Activated T-cell treated with anti-CD3 and anti-CD28 coated beads, Interleukin-2, amount 50 U/mL, for 72 hours (primary cell): ENCODE measurements around the gene GNL2. TPM values are rescaled to one million over a fixed set of nuclear protein-coding genes. Genes with fewer than 3 reads are reported as not detected.

ENCODE experiments used
- ATAC-seq, 2 donors: fragments of 150-1000 bp; cut with Tn5 transposase; replicated peaks in 1 of 2; 2 replicates each; pipeline ENCODE4 v1.10.0; 2021; ENCODE audit warnings: moderate library complexity in 2 of 2, mild to moderate bottlenecking in 1 of 2
- DNase-seq, 2 donors: peaks; one replicate each; pipeline ENCODE4 v3.0.0; 2021 to 2022; ENCODE audit warnings: mixed read lengths in 1 of 2
- H3K27ac Mint-ChIP-seq: one replicate; pipeline ENCODE4 v1.8.0; 2022; ENCODE audit warnings: mild to moderate bottlenecking, moderate library complexity, mixed read lengths
- H3K27me3 Mint-ChIP-seq: one replicate; pipeline ENCODE4 v1.8.0; 2022; ENCODE audit warnings: low read depth, mixed read lengths
- H3K36me3 Mint-ChIP-seq, 2 donors: one replicate each; pipeline ENCODE4 v1.8.0; 2022; ENCODE audit warnings: mixed read lengths in 2 of 2, mild to moderate bottlenecking in 1 of 2; ENCODE audit not compliant: insufficient read depth in 2 of 2
- H3K4me1 Mint-ChIP-seq: one replicate; pipeline ENCODE4 v1.8.0; 2022; ENCODE audit warnings: low read depth, mixed read lengths
- H3K4me3 Mint-ChIP-seq, 2 donors: one replicate each; pipeline ENCODE4 v1.8.0; 2022; ENCODE audit warnings: mild to moderate bottlenecking in 2 of 2, mixed read lengths in 2 of 2, moderate library complexity in 2 of 2
- H3K9me3 Mint-ChIP-seq, 2 donors: one replicate each; pipeline ENCODE4 v1.8.0; 2022; ENCODE audit warnings: mixed read lengths in 2 of 2
- total RNA-seq, 2 donors: library from RNA; stranded (reverse); gene quantifications; one replicate each; pipeline ENCODE4 v1.2.3, GENCODE V29; 2022

Gene GNL2
- total RNA-seq, 2 donors from 2014 or later, result 47.3 to 52.9 TPM

DNA sequence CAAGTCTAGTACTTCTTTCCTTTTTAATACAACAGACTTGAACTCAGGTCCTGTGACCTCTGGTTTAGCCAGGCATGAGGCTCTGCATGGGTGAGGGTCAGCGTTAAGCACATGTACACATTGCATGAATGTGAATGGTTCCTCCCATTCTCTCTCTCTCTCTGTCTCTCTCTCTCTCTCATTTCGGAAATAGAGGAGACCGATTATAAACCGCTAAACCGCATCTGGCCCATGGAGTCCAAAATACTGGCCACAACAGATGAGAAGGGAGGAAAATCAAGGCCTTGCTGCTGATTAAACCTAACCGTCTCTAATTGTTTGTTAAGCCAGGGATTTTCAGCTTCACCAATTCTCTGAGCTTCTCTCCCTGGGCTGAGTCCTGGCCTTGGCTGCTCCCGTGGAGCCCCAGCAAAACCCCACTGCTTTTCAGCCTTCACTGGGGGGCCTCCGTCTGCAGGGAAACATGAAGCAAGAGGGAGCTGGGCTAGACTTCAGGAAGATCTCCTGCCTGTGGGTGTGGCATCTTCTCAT lies 32.4 kb upstream of the GNL2 start:
- Mint-ChIP-seq H3K4me1 (no peaks in the 10 kb centered on the region), H3K36me3 (no peaks in the 10 kb centered on the region), H3K4me3 (no peak overlapping the region), H3K27me3 (peaks cover 79% of the 10 kb centered on the region), H3K27ac (no peak overlapping the region), H3K9me3 (no peaks in the 10 kb centered on the region)
- DNase-seq (no peak), ATAC-seq (no peak)

DNA sequence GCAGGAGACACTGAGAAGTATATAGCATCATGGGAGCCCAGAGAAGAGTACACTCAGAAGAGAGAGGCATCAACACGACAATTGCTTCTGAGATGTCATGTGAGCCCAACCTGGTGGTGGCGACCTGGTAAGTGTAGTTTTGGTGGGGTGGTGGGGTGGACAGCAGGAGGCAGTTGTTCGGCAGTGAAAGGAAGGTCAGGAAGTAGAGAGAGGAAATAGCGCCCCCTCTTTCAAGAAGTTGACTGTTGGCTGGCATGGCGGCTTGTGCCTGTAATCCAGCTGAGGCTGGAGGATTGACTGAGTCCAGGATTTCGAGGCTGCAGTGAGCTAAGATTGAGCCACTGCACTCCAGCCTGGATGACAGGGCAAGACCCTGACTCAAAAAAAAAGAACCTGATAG lies 26.4 kb upstream of the GNL2 start:
- Mint-ChIP-seq H3K4me1 (no peaks in the 10 kb centered on the region), H3K27me3 (peaks cover 44% of the 10 kb centered on the region)

DNA sequence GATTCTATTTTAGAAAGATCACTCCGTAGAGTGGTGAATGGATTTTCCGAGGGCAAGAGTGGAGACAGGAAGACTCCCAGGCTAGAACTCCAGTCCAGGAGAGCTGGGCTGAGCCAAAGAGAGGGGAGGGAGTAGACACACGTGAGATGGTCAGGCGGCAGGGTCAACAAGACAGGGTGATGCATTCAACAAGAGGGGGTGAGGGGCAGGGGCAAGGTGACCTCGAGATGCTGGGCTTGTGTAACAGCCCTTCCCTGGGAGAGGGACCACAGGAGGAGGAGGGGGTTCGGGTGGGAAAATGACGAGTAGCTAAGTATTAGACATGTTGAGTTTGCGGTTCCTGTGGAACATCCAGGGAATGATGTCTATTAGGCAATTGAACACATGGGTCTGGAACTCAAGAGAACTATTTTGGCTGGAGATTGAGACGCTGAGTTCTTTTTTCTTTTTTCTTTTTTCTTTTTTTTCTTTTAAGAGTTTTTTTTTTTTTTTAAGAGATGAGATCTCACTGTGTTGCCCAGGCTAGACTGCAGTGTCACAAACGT lies 25.7 kb upstream of the GNL2 start:
- ATAC-seq, result no peak
- H3K27me3 Mint-ChIP-seq, result peaks cover 37% of the 10 kb centered on the region
- H3K9me3 Mint-ChIP-seq, result no peaks in the 10 kb centered on the region
- no peak for DNase-seq
- H3K36me3 Mint-ChIP-seq, result no peaks in the 10 kb centered on the region
- H3K4me1 Mint-ChIP-seq, result no peaks in the 10 kb centered on the region
- no peak overlapping the region for H3K4me3 Mint-ChIP-seq
- H3K27ac Mint-ChIP-seq, result no peak overlapping the region

More for the DNA sequence above, 26.4 kb upstream of the GNL2 start:
- Mint-ChIP-seq H3K36me3 (no peaks in the 10 kb centered on the region), H3K27ac (no peak overlapping the region), H3K4me3 (no peak overlapping the region), H3K9me3 (no peaks in the 10 kb centered on the region)
- no peak for DNase-seq
- no peak for ATAC-seq

DNA sequence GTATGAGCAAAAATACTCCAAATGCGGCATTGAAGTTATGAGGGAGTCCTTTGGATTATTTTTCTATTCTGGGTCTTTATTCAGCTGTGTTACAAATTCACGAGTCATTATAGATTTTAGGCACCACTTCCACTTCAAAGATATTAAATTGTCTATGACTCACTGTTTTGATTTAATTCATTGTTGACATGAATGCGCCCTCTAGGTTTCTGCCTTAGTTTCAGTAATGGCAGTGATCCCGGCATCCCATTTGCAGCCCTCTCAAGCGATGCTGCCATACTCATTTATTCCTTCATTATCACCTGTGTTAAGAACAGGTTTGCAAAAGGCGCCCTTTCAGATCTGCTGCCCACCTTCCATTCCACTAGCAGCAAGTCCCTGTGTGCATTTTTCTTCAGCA lies 25.0 kb upstream of the GNL2 start:
- no peak for DNase-seq
- no peak overlapping the region for H3K4me3 Mint-ChIP-seq
- no peaks in the 10 kb centered on the region for H3K36me3 Mint-ChIP-seq
- H3K27ac Mint-ChIP-seq, result no peak overlapping the region
- peaks cover 38% of the 10 kb centered on the region for H3K27me3 Mint-ChIP-seq
- H3K4me1 Mint-ChIP-seq, result no peaks in the 10 kb centered on the region
- ATAC-seq, result no peak
- no peaks in the 10 kb centered on the region for H3K9me3 Mint-ChIP-seq

DNA sequence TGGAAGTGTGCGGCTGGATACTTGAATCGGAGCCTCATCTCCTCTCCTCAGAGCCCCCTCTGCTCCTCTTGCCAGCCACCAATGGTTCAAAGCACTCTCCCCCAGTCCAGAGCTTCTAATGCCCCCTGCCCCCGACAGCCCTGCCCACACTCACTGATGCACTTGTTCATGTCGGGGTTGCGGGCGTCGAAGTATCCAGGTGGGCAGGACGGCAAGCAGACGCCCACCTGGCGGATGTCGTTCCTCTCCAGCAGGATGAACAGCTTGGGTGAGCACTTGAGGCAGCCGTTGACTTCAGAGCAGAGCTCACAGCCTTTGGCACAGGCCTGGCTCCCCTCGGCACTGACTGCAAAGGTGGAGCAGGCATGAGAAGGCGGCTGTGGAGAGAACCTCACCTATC lies 20.6 kb upstream of the GNL2 start:
- Mint-ChIP-seq H3K9me3 (no peaks in the 10 kb centered on the region), H3K27me3 (peaks cover 34% of the 10 kb centered on the region), H3K4me1 (no peaks in the 10 kb centered on the region), H3K36me3 (no peaks in the 10 kb centered on the region), H3K4me3 (no peak overlapping the region), H3K27ac (no peak overlapping the region)
- ATAC-seq (no peak), DNase-seq (no peak)

DNA sequence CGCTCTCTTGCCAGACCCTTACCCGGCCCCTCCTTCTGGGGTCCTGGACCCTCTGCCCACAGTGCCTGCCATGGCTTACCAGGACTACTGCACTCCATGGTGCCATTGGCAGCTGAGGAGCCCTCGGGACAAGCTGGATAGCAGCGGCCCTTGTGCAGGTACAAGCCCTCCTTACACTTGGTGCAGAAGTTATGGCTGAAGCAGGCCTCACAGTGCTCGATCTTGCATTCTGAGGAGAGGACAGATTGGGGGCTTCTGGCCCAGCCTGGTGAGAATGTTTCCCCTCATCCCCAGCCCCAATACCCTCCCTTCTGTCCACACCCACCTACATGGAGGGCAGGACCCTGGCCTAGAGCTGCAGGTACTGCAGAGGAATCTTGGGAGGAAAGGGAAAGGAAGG lies 18.4 kb upstream of the GNL2 start:
- no peak for ATAC-seq

DNA sequence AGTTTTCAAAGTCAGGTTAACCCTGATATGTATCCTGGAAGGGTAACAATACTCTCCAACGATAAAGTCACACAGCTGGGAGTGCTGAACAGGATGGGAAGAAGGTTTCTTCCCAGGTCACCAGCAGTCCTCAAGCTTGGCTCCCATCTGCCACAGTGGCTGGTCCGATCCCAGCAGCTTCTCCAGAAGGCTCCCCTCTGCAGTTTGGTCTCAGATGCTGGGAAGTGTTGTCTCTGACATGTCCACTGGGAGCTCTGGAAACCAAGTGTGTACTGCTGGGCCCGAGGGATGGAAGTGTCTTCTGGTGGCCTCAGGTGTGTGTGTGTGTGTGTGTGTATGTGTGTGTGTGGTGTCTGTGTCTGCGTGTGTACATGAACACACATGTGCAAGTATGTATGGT lies 16.4 kb upstream of the GNL2 start:
- Mint-ChIP-seq H3K4me3 (no peak overlapping the region), H3K4me1 (no peaks in the 10 kb centered on the region), H3K27me3 (peaks cover 13% of the 10 kb centered on the region), H3K27ac (no peak overlapping the region), H3K9me3 (no peaks in the 10 kb centered on the region), H3K36me3 (no peaks in the 10 kb centered on the region)
- no peak for ATAC-seq
- no peak for DNase-seq

More for the DNA sequence above, 18.4 kb upstream of the GNL2 start:
- Mint-ChIP-seq H3K27me3 (peaks cover 30% of the 10 kb centered on the region), H3K36me3 (no peaks in the 10 kb centered on the region), H3K4me3 (no peak overlapping the region), H3K9me3 (no peaks in the 10 kb centered on the region), H3K27ac (no peak overlapping the region), H3K4me1 (no peaks in the 10 kb centered on the region)
- no peak for DNase-seq

DNA sequence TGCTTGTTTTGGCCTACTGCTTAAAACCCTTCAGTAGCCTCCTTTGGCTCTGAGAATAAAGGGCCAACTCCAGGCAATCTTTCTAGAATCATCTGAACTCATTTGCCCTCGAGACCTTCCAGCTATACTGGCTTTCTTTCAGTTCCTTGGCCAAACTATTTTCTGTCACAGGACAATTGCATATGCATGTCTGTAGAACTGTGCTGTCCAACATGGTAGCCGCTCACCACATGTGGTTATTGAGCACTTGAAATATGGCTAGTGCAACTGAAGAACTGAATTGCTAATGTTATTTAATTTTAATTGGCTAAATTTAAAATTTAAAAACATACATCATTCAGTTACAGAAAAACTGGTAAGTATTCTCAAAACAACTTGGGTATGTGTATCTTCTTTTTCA lies 14.3 kb upstream of the GNL2 start:
- H3K4me1 Mint-ChIP-seq, result no peaks in the 10 kb centered on the region
- H3K27me3 Mint-ChIP-seq, result peaks cover 1% of the 10 kb centered on the region
- H3K4me3 Mint-ChIP-seq, result no peak overlapping the region
- no peaks in the 10 kb centered on the region for H3K36me3 Mint-ChIP-seq
- ATAC-seq, result no peak
- H3K27ac Mint-ChIP-seq, result no peak overlapping the region
- no peaks in the 10 kb centered on the region for H3K9me3 Mint-ChIP-seq
- no peak for DNase-seq

DNA sequence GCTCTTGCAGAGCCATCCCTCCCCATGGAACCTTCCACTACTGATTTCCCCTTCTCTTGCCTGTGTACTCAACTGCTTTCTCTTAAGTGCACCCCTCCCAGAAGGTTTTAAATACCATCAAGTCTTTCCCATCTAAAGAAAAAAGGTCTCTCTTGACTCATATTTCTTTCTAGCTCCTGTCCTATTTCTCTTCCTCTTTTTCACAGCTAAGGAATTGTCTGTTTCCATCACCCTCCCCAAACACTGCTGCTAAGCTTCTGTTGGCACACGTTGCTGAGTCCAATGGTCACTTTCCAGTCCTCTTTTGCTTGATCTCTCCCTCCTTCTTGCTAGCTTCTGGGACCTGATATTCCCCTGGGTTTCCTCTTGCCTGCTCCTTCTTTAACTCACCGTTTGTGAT lies 13.3 kb upstream of the GNL2 start:
- no peak overlapping the region for H3K4me3 Mint-ChIP-seq
- no peaks in the 10 kb centered on the region for H3K4me1 Mint-ChIP-seq
- ATAC-seq (no peak), DNase-seq (no peak)
- H3K9me3 Mint-ChIP-seq, result no peaks in the 10 kb centered on the region
- no peaks in the 10 kb centered on the region for H3K36me3 Mint-ChIP-seq
- H3K27ac Mint-ChIP-seq, result no peak overlapping the region
- H3K27me3 Mint-ChIP-seq, result no peaks in the 10 kb centered on the region

DNA sequence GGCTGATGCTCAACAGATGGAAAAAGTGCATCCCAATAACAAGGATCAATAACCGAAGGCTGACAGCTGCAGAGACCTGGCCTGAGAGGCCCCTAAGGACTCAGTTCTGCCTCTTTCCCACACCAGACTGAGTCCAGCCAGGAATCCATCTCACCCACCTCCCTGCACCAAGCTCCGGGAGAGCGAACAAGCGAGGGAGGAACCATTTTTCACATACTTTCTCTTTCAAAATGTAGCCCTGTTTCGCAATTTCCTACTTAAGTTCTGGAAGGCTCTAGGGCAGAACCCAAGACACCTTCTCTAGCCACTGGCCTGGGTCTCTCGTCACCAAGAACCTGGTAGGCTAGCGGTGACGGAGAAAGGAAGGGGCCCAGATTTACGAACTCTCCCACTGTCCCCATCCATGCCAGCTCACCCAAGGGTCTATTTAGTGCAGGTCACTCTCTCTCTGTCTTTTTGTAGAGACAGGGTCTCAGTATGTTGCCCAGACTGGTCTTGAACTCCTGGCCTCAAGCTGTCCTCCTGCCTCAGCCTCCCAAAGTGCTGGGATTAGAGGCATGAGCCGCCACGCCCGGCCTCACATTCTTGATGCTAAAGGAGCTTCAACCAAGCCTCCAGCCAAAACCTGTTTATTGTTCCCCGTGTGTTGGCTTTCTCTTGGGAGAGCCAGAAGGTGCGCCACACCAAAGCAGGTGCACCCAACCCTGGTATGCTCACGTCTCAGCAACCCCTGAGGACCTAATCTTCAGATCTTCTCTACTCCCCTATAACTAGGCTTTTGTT lies 10.9 kb upstream of the GNL2 start:
- peaks cover 5% of the 10 kb centered on the region for H3K4me1 Mint-ChIP-seq
- DNase-seq (no peak), ATAC-seq (no peak)
- H3K9me3 Mint-ChIP-seq, result no peaks in the 10 kb centered on the region
- no peaks in the 10 kb centered on the region for H3K36me3 Mint-ChIP-seq
- no peak overlapping the region for H3K4me3 Mint-ChIP-seq
- H3K27me3 Mint-ChIP-seq, result no peaks in the 10 kb centered on the region
- no peak overlapping the region for H3K27ac Mint-ChIP-seq

DNA sequence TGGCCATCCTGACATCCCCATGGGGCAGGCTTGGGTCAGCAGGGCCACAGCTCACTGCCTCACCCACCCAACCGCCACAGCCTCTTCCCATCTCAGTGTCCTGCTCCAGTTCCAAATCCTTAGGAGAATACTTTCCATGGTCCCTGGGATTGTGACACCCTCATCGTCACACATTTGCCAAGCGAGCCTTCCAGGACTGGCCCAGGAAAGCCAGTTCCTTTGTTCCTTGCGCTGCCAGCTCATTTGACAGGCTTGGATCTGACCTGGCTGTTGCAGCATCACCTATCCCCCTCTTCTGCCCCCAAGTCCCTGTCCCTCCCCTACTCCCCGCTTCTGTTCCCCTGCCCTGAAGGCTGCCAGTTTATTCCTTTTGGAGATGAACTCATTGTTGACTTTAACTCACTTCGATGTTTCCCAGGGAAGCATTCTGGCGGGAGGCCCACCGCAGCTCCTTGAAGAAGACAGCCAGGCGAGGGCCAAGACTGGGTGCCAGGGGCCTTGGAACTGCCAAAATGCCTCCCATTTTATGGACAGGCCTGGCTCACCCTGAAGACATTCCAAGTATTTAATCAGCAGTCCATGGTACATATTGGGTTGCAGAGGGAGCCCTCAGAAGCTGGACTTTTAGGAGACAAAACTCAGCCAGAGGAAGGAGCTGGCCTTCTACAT lies 10.2 kb upstream of the GNL2 start:
- DNase-seq, result no peak
- H3K36me3 Mint-ChIP-seq, result no peaks in the 10 kb centered on the region
- H3K27me3 Mint-ChIP-seq, result no peaks in the 10 kb centered on the region
- H3K4me3 Mint-ChIP-seq, result no peak overlapping the region
- H3K27ac Mint-ChIP-seq, result no peak overlapping the region
- no peak for ATAC-seq
- no peaks in the 10 kb centered on the region for H3K9me3 Mint-ChIP-seq
- peaks cover 5% of the 10 kb centered on the region for H3K4me1 Mint-ChIP-seq

DNA sequence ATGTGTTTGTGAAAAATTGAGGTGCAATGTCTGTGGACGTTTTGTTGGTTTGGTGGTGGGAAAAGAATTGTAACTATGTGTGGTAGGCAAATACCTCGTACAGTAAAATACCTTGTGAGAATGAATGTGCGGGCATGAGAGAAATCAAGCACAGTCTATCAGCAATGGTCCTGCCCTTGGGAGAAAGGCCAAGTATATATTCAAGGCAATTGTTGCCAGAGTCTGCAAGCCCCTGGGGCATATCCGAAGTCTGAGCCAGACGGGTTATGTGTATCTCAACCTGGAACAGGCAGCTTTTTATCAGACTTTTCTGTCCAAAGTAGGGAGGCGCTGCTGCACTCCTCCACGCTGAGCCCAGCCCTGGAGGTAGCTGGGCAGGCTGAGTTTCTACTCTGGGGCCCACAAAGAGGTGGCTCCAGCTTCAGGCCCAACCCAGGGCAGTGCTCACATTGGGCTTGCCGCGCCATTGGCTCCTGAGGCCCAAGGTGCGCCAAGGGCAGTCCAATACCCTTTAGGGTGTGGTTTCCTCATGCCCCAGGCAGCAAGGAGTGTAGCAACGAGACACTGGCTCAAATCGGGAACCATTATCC lies 9.4 kb upstream of the GNL2 start:
- H3K36me3 Mint-ChIP-seq, result no peaks in the 10 kb centered on the region
- ATAC-seq (no peak), DNase-seq (no peak)
- no peak overlapping the region for H3K4me3 Mint-ChIP-seq
- H3K4me1 Mint-ChIP-seq, result peaks cover 5% of the 10 kb centered on the region
- no peaks in the 10 kb centered on the region for H3K9me3 Mint-ChIP-seq
- H3K27ac Mint-ChIP-seq, result no peak overlapping the region
- H3K27me3 Mint-ChIP-seq, result no peaks in the 10 kb centered on the region
